Measurements from ENCODE around the gene SLC39A6.
"Not testable (repeated sequence)": the region's sequence is repeated elsewhere in the genome, so short reads cannot be mapped to it uniquely, and the experiment has no call there.

The SLC39A6 gene

DNA sequence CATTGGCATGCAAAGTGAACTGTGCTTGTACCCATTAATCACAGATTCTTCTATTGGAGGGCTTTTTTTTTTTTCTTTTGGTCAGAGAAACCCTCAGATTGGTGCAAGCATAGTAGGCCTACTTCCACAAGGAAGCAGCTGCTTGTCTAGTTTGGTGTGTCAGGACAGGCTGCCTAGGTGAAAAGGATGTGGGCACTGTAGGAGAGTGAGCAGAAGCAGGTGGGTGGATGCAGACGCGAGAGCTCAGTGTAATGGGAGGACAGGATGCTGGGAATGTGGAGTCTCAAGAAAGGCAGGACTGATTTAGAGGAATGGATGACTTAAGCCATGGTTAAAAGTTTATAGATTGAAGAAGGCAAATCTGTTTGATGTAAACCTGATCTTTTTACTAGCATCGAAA is 3.6 kb upstream of the SLC39A6 start:
- DNase-seq: no peak

DNA sequence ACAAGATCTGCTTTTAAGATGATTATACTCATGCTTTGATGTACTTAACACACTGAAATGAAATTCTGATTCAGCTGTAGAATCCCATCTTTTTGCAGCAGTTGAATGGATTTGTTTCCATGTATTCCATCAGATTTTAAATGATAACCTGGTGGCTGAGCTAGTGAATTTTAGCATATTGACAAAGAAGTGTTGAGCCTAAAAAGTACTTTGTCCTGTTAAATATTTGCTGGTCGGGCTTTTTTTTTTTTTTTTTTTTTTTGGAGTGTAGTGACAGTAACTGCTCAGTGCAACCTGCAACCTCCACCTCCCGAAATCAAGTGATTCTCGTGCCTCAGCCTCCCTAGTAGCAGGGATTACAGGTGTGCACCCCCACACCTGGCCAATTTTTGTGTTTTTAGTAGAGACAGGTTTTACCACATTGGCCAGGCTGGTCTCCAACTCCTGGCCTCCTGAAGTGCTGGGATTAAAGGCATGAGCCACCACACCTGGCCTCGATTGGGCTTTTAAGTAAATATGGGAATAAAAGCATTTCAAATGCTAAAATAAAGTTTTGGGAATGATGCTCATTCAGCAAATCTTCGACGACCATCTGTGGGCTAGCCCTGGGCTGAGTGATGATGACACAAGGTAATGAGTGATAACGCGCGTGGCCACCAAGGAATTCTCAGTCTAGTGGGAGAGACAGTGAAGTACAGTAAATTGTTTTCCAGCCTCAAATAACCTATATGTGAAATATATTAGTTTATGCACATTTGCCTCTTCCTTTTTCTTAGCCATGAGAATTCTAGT is 2.7 kb upstream of the SLC39A6 start:
- no peak for DNase-seq

DNA sequence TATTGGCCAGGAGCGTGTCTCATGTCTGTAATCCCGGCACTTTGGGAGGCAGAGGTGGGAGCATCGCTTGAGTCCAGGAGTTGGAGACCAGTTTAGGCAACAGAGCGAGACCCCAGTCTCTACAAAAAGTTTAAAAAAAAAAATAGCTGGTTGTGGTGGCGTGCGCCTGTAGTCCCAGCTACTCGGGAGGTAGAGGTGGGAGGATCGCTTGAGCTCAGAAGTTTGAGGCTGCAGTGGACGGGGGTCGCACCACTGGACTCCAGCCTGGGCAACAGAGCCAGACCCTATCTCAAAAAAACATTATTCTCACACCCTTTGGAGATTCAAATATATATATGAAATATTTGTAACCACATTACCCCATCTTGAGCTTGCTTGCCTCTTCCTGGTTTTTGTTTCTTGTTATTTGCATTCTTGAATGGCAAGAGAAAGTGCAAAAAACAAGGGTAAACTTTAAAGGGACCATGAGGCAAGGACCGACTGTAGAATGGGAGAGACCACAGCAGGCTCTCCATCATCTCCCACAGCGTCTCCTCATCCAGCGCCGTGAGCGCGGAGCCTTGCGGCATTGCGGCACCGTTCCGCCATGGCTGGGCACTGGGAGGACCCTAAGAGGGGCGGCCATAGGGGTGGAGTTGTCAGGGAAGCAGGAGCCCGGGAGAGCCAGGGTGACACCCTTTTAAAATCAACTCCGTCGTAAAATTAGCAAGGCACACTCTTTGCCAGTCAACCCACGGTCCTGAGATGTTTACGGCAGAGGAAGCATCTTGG is 1.9 kb upstream of the SLC39A6 start:
- DNase-seq: no peak

DNA sequence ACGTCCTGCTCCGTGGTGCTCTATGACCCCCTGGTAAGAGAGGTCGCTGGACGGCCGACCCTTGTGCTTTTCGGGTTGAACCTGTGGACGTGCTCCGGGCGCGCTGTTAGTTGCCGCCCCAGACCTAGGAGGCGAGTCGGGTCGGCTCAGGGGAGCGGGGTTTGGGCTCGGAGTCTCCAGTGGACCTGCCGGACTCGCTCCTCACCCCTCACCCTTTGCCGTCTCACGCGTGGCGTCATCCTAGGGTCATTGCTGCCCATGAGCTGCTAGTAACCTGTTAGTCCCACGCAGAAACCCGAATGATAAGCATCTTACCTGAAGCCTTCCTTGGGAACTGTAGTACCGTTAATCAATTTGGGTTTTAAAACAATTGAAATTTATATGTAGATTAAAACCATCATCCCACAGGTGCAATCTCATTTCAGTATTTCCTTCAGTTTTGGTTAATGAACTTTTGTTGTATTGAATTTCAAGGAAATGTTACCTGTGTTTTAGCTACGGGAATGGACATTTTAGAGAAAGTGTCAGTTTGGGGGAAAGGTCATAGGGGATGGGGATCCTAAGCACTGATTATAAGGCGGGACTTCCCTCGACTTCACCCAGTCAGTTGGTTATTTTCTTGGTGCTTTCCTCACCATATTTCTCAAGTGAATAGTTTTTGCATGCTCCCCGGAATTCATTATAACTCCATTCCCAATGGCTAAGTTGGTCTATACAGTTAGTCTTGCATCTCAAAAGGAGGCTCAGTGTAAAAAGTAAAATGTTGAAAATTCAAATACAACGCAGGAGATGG is 1.1 kb upstream of the SLC39A6 start:
- DNase-seq: no peak

DNA sequence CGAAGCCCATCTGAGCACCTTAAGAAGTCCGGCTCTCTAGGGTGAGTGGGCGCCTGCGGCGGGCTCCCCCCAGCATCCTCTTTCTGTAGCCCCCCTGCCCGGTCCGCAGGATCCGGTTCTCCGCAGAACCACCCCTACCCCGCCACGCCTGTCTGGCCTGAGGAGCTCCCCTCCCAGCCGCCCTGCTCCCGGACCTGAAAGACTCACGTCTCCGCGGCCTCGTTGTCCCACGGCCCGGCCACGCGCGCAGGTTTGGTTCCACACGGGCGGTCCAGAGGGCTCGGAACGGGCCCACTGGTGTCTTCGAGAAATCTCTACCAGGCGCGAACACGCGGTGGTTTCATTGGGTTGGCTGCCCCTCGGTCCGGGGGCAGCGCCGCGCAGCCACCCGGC is 237 bp downstream of the SLC39A6 start:
- no peak for DNase-seq

DNA sequence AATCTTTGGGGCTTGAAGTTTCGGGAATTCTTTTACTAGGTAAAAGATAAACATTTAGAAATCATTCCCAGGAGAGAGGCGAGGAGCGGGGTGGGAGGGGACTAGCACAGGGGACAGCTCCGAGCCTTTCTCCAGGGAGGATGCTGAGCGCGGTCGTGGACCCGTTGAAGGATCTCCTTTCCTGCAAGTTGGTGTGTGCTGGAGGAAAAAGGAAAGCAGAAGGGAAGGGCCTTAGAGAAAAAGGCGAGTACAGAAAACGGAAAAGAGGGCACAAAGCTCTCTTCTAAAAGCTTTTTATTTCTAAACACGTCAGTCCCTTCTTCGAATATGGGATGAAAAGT is 640 bp downstream of the SLC39A6 start:
- DNase-seq: no peak

DNA sequence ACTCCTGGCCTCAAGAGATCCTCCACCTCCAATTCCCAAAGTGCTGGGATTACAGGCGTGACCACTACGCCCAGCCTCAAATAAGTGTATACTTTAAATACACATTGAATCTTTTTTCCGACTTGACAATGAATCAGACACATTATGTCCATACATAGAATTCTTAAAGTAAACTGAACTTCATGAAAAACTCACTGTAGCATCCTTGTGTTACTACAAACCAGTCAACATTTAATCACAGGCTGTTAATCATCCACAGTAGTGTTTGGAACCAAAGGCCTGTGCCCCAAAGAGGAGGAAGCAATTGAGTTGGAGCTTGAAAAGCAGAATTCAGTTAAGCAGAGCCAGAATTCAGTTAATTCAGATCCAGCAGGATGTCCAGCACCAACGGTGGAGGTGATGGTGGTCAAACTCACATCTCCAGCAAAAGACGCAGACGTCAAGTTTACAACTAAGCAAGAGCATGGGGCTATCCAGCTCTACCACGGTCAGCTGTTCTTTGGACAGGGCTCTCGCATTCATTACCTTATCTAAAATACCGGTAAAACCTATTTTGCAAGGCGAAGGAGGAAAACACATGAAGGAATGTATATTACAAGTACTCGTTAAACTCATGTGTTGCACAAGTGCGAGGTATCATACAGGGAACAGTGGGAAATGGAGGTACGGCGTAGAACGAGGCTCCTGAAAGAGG is 1.2 kb downstream of the SLC39A6 start:
- no peak for DNase-seq

DNA sequence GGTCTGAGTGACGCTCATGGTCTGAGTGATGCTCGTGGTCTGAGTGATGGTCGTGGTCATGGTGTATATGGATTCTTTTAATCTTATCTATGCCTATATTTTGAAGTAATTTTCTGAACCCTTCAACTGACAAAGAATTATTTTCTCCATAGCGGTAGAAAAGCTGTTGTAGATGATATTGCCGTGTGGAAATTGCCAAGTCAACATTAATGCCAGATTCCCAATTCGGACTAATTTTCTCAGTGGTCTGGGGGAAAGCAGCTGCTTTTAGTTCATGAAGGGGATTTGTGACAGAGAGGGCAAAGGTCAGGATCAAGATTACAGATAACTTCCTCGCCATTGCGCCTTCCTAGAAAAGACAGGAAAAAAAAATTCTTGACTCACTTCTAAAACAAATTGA is 2.5 kb downstream of the SLC39A6 start:
- no peak for DNase-seq

DNA sequence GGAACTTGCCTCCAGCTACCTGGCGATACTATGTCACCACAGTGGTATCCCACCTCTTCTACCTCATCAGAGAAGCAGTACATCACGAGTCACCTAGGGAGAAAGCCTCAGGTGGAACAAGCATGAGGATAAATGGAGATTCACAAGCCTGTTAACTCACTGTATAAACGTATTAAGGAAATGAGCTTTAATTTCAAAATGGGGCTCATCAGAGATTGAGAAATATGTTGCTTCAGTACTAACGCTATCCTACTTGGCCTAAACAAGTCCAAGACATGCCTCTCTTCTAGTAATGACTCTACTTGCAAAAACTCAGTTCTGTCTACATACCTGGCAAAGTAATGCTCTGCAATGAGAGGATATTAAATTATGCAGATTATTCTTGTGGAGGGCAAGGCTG is 4.3 kb downstream of the SLC39A6 start:
- DNase-seq: no peak

DNA sequence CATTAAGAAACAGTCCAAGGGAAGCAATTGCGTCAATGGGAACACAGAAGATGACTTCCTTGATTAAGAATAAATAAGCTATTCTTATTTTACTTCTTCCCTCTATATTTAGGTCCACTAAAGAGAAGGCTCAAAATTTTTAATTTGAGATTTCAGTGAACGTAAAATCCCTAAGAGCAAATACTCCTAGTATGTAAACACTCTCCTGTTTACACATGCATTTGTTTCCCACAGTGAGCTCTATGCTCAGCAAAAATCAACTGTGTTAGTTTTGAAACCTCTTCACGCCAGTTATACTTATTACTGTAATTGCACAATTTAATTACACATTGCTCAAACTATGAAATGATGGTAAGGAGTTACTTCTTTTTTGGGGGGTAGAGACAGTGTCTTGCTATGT is 8.8 kb downstream of the SLC39A6 start:
- no peak for DNase-seq

DNA sequence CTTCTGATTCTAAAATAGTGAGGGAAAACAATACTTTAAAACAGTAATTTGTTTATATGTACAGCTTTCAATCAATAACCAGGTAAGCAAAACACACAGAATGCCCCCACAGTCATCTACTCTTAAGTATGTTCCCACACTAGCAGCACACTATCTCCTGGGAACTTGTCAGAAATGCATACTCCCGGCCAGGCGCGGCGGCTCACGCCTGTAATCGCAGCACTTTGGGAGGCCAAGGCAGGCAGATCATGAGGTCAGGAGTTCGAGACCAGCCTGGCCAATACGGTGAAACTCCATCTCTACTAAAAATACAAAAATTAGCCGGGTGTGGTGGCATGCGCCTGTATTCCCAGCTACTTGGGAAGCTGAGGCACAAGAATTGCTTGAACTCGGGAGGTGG is 12.4 kb downstream of the SLC39A6 start:
- DNase-seq: not testable (repeated sequence)

DNA sequence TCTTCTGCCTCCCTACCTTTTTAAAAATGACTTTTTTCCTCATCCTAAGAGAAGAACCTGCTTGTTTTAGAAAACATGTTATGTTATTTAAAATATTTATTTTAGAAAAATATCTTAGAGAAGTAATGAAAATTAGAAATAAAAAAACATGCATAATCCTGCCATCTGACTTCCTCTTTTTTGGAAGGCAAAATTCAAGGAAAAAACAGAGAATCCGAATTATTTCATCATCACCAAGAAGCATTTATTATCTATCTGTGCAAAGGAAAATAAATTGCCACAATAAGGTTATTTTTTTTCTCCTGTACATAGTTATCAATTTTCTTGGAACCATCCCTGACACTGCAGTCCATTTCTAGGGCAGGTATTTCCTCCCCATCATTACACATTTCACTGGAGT is 14.4 kb downstream of the SLC39A6 start:
- DNase-seq: no peak

DNA sequence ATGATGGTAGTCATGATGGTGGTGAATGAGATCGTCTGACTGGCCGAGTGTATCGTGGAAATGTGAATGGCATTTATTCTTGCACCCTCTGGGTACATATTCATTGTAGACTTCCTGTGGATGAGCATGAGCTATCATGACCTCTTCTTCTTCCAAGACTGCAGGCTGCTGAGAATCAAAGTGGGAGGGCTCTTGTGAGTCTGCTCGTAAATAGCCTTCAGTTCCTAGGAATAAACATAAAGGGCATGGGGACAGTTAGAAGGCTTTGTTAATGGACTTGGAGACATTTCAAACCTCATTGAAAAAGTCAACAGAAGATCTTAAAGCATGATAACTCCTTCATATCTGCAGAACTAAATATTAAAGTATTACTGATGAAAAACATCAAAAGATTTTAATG is 14.9 kb downstream of the SLC39A6 start:
- DNase-seq: no peak

DNA sequence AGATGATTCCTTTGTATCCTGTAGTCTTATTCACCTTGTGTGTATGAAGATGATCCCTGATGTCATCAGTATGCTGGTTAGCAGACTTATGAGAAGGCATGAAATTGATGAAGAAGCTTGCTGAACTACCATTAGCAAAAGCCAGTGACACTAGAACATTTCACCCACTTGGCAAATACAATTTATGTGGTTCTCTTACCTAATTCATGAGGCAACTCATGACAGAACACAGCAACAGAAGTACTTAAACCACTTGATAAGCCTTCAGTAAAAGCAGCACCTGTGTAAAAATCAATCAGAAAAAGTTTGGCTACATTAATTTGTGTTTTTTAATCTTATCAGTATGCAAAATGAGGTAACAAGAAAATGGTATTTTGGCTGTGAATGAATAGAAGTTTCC is 16.8 kb downstream of the SLC39A6 start:
- DNase-seq: no peak

DNA sequence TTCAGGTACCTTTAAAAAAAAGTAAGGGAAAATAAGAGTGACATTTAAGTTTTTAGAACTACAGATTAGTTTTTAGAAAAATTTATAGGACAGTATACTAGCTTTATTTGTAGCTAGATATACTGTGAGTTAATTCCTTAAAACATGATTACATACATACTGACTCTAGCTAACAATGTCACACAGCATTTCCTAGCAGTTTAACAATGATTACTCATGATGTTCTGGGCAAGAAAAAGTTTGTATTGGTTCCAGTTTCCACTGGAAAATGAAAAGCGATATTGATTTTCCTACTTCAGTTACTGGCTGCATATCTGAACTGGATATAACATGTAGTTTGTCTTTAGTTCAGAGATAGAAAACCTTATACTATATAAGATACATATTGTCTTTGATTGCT is 19.4 kb downstream of the SLC39A6 start:
- no peak for DNase-seq

DNA sequence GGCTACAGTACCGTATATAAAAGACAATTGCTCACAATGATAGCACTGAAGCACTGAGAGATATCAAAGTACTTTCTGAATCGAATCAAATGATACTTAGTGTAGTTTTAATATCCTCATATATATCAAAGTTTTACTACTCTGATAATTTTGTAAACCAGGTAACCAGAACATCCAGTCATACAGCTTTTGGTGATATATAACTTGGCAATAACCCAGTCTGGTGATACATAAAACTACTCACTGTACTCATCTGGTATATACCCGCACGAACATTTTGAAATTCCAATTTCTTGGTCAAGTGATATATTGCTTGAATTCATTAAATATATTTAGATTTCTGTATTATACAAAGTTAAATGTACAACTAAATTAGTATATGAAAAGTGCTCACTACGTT is 20.5 kb downstream of the SLC39A6 start:
- no peak for DNase-seq

DNA sequence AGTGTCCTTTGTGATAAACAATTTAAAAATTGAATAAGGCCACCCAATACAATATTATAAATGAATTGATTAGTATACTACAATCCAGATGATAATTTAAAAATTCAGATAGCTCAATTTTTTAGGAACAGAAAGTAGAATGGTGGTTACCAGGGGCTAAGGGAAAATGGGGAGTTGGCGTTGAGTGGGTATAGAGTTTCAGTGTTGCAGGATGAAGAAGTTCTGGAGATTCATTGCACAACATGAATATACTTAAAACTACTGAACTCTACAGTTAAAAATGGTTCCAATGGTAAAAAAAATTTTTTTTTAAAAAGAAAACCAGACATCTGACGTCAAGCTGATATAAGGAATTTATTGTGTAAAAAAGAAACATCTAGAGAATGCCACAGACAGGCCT is 20.9 kb downstream of the SLC39A6 start:
- DNase-seq: no peak

DNA sequence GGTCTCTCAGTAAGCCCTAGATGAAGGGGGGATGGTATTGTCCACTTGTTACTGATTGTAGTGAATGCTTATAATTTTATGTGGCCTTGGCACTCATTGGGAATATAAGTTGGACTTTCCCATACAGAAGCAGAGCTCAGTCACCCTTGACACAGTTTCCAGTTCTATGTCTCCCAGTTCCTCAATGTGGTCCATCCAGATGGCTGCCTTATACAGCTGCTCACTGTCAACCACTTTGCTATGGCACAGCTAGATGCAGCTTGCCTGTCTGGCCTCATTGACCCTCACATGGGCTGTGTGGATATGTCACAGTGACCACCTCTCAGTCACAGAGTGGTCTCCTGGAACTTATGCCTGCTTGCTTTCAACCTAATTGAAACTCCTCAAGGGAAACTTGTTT is 21.7 kb downstream of the SLC39A6 start:
- DNase-seq: no peak

DNA sequence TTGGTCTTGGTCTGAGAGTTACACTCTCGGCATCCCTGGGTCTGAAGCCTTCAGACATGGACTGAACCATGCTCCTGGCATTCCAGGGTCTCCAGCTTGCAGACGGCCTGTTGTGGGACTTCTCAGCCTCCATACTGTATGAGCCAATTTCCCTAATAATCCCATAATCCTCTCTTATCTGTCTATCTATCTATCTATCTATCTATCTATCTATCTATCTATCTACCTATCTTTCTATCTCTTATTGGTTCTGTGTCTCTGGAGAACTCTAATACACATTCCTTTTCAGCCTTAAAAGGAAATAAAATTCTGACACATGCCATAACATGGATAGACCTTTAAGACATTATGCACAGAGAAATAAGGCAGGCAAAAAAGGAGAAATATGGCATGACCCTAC is 24.4 kb downstream of the SLC39A6 start:
- DNase-seq: no peak

DNA sequence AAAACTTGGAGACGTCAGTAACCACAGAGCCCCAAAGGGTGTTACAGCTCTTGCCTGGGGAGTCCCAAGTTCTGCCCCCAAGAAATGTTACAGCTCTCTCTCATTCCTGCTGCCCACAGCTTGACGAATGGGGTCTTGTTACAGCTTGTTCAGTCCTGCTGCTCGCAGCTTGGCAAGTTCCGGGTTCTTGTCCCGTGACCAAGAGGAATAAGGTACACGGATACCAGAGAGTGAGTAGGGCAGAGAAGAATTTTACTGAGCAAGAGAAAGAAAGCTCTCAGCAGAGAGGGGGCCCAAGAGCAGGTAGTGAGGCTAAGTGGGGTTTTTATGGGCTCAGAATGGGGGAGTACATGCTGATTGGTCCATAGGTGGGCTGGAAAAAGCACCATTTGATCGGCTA is 27.2 kb downstream of the SLC39A6 start:
- no peak for DNase-seq

DNA sequence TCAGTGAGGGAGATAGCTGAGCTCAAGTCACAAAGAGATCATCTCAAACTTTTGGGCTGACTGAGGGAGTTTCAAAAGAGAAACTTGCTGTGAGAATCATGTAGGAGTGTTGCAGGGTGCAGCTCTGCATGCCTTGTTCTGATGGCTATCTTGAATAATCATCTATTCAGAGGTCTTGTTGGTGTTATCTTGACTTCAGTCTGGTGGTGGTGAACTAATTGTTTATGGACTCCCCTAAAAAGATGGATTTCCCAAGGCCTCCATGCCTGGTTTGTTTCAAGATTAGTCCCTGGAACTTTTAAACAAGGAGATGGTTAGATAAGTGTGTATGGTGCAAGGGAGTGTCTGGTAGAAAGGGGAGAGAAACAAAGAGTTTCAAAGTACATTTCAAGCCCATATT is 29.8 kb downstream of the SLC39A6 start:
- DNase-seq: no peak

DNA sequence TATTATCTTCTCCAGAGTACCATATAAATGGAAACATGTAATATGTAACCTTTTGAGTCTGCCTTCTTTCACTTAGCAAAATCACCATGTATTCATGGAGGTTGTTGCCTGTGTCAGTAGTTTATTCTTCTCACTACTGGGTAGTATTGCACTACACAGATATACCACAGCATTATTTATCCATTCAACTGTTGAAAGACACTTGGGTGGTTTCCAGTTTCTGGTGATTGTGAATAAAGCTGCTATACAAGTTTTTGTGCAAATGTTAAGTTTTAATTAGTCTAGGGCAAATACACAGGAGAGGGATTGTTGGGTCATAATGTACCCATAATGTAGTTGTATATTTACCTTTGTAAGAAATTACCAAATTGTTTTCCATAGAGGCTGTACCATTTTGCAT is 32.2 kb downstream of the SLC39A6 start:
- DNase-seq: no peak

DNA sequence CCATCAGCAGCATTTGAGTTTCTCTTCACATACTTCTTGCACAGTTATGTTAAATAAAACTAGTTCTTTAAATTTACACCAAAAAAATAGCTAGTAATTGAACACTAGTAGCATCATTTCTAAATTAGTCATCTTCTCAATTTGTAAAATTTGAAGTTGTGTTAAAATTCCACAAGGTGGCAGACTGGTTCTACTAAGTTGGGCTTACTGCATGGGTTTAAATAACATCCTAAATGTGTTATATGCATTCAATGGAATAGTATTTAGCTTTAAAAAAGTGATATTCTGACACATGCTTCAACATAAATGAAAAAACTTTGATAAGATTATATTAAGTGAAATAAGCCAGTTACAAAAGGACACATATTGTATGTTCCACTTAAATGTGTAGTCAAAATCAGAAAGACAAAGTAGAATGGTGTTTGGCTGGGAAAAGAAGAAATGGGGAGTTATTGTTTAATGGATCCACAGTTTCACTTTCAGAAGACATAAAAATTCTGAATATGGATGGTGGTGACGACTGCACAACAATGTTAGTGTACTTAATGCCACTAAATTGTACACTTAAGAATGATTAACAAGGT is 33.1 kb downstream of the SLC39A6 start:
- no peak for DNase-seq
